ENCODE measurements around the gene LTK. TPM values are rescaled to one million over a fixed set of nuclear protein-coding genes. Genes with fewer than 3 reads are reported as not detected.

The LTK gene
- total RNA-seq, 1 experiment from 2014 or later: 9.2 TPM

GRCh38 chr15:41521614-41522013 is 8.0 kb upstream of the LTK start:
- Histone ChIP-seq H3K27me3 (ENCODE audit: insufficient read depth, low read length) (no peaks in the 10 kb centered on the region), H3K4me2 (ENCODE audit: low read length) (no peak overlapping the region), H3K4me3 (replicated peaks in 1 of 2; ENCODE audit: low read depth in 1 of 2, low read length in 2 of 2) (no peak overlapping the region), H3K9me3 (ENCODE audit: control insufficient read depth in 1 of 2, insufficient read depth in 1 of 2, low read depth in 1 of 2, low read length in 2 of 2) (no peaks in the 10 kb centered on the region), H2AFZ (ENCODE audit: low read depth, low read length, poor library complexity, severe bottlenecking) (no peak overlapping the region), H3K4me1 (ENCODE audit: control insufficient read depth in 1 of 2, insufficient read depth in 2 of 2, low read length in 2 of 2) (no peaks in the 10 kb centered on the region), H3K9me2 (ENCODE audit: insufficient read depth) (no peaks in the 10 kb centered on the region), H3K79me2 (ENCODE audit: insufficient read depth, low read length) (no peaks in the 10 kb centered on the region), H3K36me3 (ENCODE audit: control insufficient read depth in 1 of 2, insufficient read depth in 2 of 2, low read length in 2 of 2) (peaks cover 5 to 8% of the 10 kb centered on the region in 2 experiments; a peak in 3 of 4 replicates), H4K20me1 (ENCODE audit: insufficient read depth) (no peaks in the 10 kb centered on the region), H3K27ac (ENCODE audit: low read depth, low read length) (no peak overlapping the region), H3K9ac (ENCODE audit: low read length) (no peak overlapping the region)
- ATAC-seq (no peak), DNase-seq (ENCODE audit: low read depth, low spot score) (no peak)
- intact Hi-C loops (cut with micrococcal nuclease): no loop called here
- BruUV-seq (replicated peaks): no TSS peak
- ChIA-PET RAD21 (ENCODE audit: low non-redundant PET in 1 of 2, low total read pairs in 2 of 2, uncharacterized antibody in 2 of 2, unreplicated experiment in 2 of 2) (no interaction called here), POLR2A (no interaction called here), CTCF (no interaction called here)
- TF ChIP-seq, protein P1, sequence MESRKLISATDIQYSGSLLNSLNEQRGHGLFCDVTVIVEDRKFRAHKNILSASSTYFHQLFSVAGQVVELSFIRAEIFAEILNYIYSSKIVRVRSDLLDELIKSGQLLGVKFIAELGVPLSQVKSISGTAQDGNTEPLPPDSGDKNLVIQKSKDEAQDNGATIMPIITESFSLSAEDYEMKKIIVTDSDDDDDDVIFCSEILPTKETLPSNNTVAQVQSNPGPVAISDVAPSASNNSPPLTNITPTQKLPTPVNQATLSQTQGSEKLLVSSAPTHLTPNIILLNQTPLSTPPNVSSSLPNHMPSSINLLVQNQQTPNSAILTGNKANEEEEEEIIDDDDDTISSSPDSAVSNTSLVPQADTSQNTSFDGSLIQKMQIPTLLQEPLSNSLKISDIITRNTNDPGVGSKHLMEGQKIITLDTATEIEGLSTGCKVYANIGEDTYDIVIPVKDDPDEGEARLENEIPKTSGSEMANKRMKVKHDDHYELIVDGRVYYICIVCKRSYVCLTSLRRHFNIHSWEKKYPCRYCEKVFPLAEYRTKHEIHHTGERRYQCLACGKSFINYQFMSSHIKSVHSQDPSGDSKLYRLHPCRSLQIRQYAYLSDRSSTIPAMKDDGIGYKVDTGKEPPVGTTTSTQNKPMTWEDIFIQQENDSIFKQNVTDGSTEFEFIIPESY (IDR thresholded peaks at IDR 0.05; ENCODE audit: extremely low read depth, insufficient replicate concordance, low read length): no peak
- TF ChIP-seq EGR1 (IDR thresholded peaks at IDR 0.05; ENCODE audit: low read depth): no peak
- no peak for TF ChIP-seq SIN3A (IDR thresholded peaks at IDR 0.05; ENCODE audit: low read depth)
- TF ChIP-seq CTCF (IDR thresholded peaks at IDR 0.05 in 2 of 3, conservative IDR thresholded peaks at IDR 0.05 in 1 of 3; ENCODE audit: borderline replicate concordance in 1 of 3, insufficient read depth in 1 of 3, low read depth in 2 of 3, low read length in 2 of 3): no peak
- no peak for TF ChIP-seq FOSL1 (IDR thresholded peaks at IDR 0.05; ENCODE audit: low read depth)
- no peak for TF ChIP-seq ELF1 (IDR thresholded peaks at IDR 0.05; ENCODE audit: borderline replicate concordance, low read depth)
- no peak for TF ChIP-seq ZNF274 (IDR thresholded peaks at IDR 0.05; ENCODE audit: low read depth, low read length)
- TF ChIP-seq TCF7L2 (IDR thresholded peaks at IDR 0.05; ENCODE audit: borderline replicate concordance, extremely low read depth, insufficient read depth, insufficient read length): no peak

Data from HCT116 (cell line).